Muscle of arm (tissue), 12 donors: ENCODE results near the gene PCNX3. TPM values are rescaled to one million over a fixed set of nuclear protein-coding genes. Genes with fewer than 3 reads are reported as not detected.
A peak's percentile ranks its signal among the peaks of the same experiment; 100 is the strongest.
"Not testable (repeated sequence)": the region's sequence is repeated elsewhere in the genome, so short reads cannot be mapped to it uniquely, and the experiment has no call there.

Experiments used
- DNase-seq: peaks from one replicate; pipeline ENCODE4 v3.0.0-alpha.2; 2013
- polyA plus RNA-seq, 12 donors: library from polyadenylated mRNA; unstranded; fragments of 120-200 nt; gene quantifications; one replicate each; pipeline ENCODE4 v1.2.1, GENCODE V29; 2013; ENCODE audit not compliant: insufficient read length in 12 of 12

Gene PCNX3
- polyA plus RNA-seq, 12 donors = 9.8 to 155 (median 15.6) TPM

GRCh38 chr11:65619281-65619928, 3.8 kb downstream of the PCNX3 start:
- DNase-seq = no peak

GRCh38 chr11:65620666-65621065, 5.1 kb downstream of the PCNX3 start:
- no peak for DNase-seq

- no peak for DNase-seq
Observed at GRCh38 chr11:65621460-65621859, 5.9 kb downstream of the PCNX3 start.

GRCh38 chr11:65622011-65622410, 6.4 kb downstream of the PCNX3 start:
- no peak for DNase-seq

GRCh38 chr11:65623177-65623576, 7.6 kb downstream of the PCNX3 start:
- DNase-seq = no peak

- DNase-seq = no peak
Observed at GRCh38 chr11:65623852-65624616, 8.5 kb downstream of the PCNX3 start.

- DNase-seq = no peak
Observed at GRCh38 chr11:65624931-65625627, 9.5 kb downstream of the PCNX3 start.

- no peak for DNase-seq
Observed at GRCh38 chr11:65625628-65626342, 10.2 kb downstream of the PCNX3 start.

GRCh38 chr11:65627202-65627601, 11.6 kb downstream of the PCNX3 start:
- no peak for DNase-seq

- DNase-seq = no peak
Observed at GRCh38 chr11:65629579-65629978, 14.0 kb downstream of the PCNX3 start.

- no peak for DNase-seq
Observed at GRCh38 chr11:65630215-65630614, 14.6 kb downstream of the PCNX3 start.

- DNase-seq = no peak
Observed at GRCh38 chr11:65633390-65634108, 18.0 kb downstream of the PCNX3 start.

GRCh38 chr11:65634109-65634436, 18.5 kb downstream of the PCNX3 start:
- DNase-seq = no peak

GRCh38 chr11:65634440-65634839, 18.9 kb downstream of the PCNX3 start:
- DNase-seq = no peak

GRCh38 chr11:65634905-65635731, 19.5 kb downstream of the PCNX3 start:
- DNase-seq = no peak

- no peak for DNase-seq
Observed at GRCh38 chr11:65636108-65637031, 20.8 kb downstream of the PCNX3 start.

GRCh38 chr11:65637032-65637557, 21.5 kb downstream of the PCNX3 start:
- no peak for DNase-seq

GRCh38 chr11:65637794-65638419, 22.3 kb downstream of the PCNX3 start, which contains the start of gene SIPA1:
SIPA1 (plus strand) TSS chr11:65638101; CDS start chr11:65640922, 2,821 bp downstream.
- DNase-seq = peak; percentile 70

GRCh38 chr11:65639228-65639597, 23.6 kb downstream of the PCNX3 start:
- not testable (repeated sequence) for DNase-seq
